ENCODE results near the gene VPS35. TPM values are rescaled to one million over a fixed set of nuclear protein-coding genes. Genes with fewer than 3 reads are reported as not detected.

The VPS35 gene
- total RNA-seq, 1 experiment from 2014 or later: 72.1 TPM

DNA sequence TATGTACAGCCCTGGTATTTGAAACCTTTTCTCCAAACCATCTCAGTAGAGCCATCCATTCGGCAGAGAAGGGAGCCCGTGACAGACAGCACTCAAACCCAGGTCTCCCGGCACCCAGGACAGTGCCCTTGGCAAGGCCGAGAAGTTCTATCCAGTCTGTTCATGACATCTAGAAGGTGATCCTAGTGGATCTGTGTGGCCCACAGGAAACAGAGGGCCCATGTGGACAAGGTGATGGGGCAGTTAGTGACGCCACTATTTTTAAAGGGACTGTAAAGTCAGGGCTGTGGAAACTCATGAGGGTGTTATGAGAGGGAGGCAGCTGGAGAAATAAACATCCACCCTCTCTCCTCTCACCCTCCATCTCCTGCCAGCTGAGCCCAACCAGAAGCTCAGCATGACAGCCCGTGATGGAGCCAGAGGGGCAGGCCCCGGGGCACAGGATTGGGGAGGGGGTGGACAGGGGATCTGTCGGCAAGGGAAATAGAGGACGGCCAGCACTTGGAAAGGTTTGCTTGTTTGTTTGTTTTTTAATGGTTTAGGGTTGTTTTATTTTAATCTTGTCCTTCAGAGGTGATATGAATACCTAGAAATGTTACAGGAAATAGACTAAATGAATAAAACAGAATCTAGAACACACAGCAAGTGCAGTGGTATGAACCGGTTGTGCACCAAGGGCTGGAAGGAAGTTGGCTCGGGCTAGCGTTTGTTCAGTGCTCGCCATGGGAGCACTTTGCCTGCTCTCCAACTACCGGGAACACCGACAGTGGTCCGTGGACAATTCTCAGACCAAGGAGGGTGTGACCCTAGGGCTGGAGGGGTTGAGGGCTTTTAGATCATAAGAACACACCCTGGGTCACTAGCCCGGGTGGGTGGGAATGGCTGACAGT is 42.1 kb upstream of the VPS35 start (continued):
- TF ChIP-seq, protein P1, sequence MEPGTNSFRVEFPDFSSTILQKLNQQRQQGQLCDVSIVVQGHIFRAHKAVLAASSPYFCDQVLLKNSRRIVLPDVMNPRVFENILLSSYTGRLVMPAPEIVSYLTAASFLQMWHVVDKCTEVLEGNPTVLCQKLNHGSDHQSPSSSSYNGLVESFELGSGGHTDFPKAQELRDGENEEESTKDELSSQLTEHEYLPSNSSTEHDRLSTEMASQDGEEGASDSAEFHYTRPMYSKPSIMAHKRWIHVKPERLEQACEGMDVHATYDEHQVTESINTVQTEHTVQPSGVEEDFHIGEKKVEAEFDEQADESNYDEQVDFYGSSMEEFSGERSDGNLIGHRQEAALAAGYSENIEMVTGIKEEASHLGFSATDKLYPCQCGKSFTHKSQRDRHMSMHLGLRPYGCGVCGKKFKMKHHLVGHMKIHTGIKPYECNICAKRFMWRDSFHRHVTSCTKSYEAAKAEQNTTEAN (CRISPR knock-in tag; IDR thresholded peaks at IDR 0.05): no peak
- TF ChIP-seq EMX1 (CRISPR knock-in tag; IDR thresholded peaks at IDR 0.05) (no peak), JAZF1 (CRISPR knock-in tag; IDR thresholded peaks at IDR 0.05) (no peak), SMAD3 (CRISPR knock-in tag; IDR thresholded peaks at IDR 0.05; ENCODE audit: borderline replicate concordance) (no peak), HMGXB4 (CRISPR knock-in tag; IDR thresholded peaks at IDR 0.05) (no peak)
- TF ChIP-seq, protein P2, sequence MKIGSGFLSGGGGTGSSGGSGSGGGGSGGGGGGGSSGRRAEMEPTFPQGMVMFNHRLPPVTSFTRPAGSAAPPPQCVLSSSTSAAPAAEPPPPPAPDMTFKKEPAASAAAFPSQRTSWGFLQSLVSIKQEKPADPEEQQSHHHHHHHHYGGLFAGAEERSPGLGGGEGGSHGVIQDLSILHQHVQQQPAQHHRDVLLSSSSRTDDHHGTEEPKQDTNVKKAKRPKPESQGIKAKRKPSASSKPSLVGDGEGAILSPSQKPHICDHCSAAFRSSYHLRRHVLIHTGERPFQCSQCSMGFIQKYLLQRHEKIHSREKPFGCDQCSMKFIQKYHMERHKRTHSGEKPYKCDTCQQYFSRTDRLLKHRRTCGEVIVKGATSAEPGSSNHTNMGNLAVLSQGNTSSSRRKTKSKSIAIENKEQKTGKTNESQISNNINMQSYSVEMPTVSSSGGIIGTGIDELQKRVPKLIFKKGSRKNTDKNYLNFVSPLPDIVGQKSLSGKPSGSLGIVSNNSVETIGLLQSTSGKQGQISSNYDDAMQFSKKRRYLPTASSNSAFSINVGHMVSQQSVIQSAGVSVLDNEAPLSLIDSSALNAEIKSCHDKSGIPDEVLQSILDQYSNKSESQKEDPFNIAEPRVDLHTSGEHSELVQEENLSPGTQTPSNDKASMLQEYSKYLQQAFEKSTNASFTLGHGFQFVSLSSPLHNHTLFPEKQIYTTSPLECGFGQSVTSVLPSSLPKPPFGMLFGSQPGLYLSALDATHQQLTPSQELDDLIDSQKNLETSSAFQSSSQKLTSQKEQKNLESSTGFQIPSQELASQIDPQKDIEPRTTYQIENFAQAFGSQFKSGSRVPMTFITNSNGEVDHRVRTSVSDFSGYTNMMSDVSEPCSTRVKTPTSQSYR (CRISPR knock-in tag; IDR thresholded peaks at IDR 0.05): no peak

GRCh38 chr16:46730126-46730525 is 41.1 kb upstream of the VPS35 start:
- peaks cover 9% of the 10 kb centered on the region for H3K9me3 Mint-ChIP-seq
- ChIA-PET CTCF (no interaction called here), POLR2A (no interaction called here)
- no peaks in the 10 kb centered on the region; the same call in 1 of the 2 replicates for H3K27me3 Mint-ChIP-seq (ENCODE audit: low read depth)
- H3K4me1 Mint-ChIP-seq: no peaks in the 10 kb centered on the region
- H3K4me3 Mint-ChIP-seq: no peak overlapping the region
- H3K27ac Mint-ChIP-seq: no peak overlapping the region
- TF ChIP-seq ZNF423 (CRISPR knock-in tag; IDR thresholded peaks at IDR 0.05) (no peak), ZNF317 (CRISPR knock-in tag; IDR thresholded peaks at IDR 0.05; ENCODE audit: borderline replicate concordance, low read depth) (no peak), ZNF512 (CRISPR knock-in tag; IDR thresholded peaks at IDR 0.05; ENCODE audit: borderline replicate concordance) (no peak), FOXP1 (CRISPR knock-in tag; IDR thresholded peaks at IDR 0.05; ENCODE audit: borderline replicate concordance) (no peak), RELA (CRISPR knock-in tag; IDR thresholded peaks at IDR 0.05; ENCODE audit: borderline replicate concordance) (no peak), MXD4 (CRISPR knock-in tag; IDR thresholded peaks at IDR 0.05; ENCODE audit: borderline replicate concordance) (no peak), NR1H2 (CRISPR knock-in tag; IDR thresholded peaks at IDR 0.05) (no peak), GRHL2 (CRISPR knock-in tag; IDR thresholded peaks at IDR 0.05; ENCODE audit: insufficient replicate concordance, severe bottlenecking) (no peak), ZNF219 (CRISPR knock-in tag; IDR thresholded peaks at IDR 0.05; ENCODE audit: borderline replicate concordance) (no peak), SP1 (CRISPR knock-in tag; conservative IDR thresholded peaks at IDR 0.05) (no peak), ERG (CRISPR knock-in tag; IDR thresholded peaks at IDR 0.05) (no peak)
- TF ChIP-seq, protein P3, sequence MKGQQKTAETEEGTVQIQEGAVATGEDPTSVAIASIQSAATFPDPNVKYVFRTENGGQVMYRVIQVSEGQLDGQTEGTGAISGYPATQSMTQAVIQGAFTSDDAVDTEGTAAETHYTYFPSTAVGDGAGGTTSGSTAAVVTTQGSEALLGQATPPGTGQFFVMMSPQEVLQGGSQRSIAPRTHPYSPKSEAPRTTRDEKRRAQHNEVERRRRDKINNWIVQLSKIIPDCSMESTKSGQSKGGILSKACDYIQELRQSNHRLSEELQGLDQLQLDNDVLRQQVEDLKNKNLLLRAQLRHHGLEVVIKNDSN (CRISPR knock-in tag; IDR thresholded peaks at IDR 0.05): no peak
- no peak for DNase-seq (ENCODE audit: low spot score)
- no peak for ATAC-seq
- H3K36me3 Mint-ChIP-seq: no peaks in the 10 kb centered on the region

All from WTC11 (cell line).